Superior temporal gyrus (tissue), 1 donor: ENCODE results near the gene MYH9.

Experiments used
- DNase-seq: peaks from one replicate; pipeline ENCODE4 v3.0.0-alpha.2; 2016; ENCODE audit errors: extremely low spot score

The MYH9 gene

DNA sequence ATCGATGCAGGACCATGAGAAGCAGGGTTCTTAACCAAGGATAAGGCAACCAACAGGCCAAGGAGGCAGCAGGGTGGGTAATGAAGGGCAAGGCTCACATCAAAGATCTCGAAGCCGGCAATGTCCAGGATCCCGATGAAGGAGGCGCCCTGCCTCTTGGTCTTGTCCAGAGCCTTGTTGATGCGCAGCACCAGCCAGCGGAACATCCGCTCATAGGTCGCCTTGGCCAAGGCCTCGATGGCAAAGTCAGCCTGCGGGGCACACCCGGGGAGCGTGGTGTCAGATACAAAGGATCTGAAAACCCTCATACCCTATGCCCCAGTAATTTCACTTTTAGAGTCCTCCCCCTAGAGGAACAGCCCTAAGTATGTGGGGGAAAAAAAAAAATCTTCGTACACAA lies 71.3 kb downstream of the MYH9 start:
- no peak for DNase-seq

DNA sequence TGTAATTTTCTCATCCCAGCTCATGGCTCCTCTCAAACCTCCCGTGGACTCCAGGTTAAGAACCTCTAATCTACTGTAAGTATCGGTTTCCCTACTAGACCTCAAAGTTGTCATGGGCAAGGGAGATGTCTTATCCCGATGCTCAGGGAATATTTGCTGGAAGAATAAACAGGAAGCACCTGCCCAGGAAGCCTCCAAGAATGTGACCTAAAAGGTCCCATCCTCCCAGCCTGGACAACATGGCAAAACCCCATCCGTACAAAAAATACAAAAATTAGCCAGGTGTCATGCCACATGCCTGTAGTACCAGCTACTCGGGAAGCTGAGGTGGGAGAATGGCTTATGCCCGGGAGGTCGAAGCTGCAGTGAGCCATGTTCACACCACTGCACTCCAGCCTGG lies 72.4 kb downstream of the MYH9 start:
- no peak for DNase-seq

DNA sequence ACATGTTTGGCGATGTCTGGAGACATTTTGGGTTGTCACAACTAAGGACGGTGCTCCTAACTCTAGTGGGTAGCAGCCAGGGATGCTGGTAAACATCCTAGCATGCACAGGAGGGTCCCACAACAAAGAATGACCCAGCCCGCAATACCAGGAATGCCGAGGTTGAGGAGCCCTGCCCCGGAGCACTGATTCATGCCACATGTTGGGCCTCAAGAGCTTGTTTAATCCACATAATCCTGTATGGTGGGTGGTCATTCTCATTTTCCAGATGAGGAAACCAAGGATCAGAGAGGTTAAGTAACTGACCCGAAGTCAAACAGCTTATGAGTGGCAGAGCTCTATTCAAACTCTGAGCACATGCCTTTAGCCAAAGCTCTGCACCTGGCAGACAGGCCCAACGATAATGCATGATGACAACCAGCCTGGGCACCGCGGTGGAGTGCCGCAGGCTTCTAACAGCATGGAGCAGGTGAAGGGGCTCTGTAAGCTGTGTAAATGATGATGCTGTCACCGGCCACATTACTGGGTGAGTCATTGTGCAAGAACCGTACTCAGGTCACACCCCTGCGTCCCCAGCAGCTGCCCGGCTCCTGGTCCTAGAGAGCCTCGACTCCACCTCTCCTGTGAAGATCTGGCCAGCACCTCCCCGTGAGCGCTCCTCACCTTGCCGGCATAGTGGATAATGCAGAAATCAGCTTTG lies 76.2 kb downstream of the MYH9 start:
- no peak for DNase-seq

DNA sequence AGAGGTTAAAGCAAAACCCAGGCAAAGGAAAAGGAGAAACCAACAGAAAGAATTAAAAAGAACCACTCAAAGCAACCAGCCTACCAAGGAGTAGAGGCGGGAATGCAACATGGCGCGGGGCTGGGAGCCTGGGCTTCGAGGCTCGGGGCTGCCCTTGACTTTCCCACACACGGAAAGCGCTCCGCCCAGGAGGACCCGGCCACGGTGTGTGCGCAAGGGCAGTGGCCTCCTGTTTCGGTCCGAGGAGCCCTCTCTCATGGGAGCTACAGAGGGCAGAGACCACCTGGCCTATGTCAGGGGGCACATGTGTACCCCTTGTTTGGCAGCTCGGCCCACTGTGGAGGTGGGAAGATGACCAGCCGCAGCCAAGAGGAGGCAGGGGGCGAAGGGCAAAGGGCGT lies 78.9 kb downstream of the MYH9 start:
- no peak for DNase-seq

DNA sequence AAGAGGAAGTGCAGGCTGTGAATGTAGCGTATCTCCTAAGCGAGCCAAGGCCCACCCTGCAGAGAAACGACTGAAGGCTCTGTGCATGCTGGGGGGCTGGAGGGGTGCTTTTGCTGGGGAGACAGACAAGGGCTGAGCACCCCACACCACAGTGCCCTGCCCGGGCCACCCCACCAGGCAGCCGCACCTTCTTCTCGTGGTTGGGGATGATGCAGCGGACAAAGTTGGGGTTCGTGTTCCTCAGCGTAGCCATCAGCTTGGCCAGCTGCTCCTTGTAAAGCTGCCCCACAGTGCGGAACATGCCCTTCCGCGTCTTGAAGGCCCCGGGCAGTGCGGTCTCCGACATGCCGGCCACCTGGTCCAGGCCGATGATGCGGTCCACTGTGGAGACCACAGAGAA lies 81.5 kb downstream of the MYH9 start:
- no peak for DNase-seq

DNA sequence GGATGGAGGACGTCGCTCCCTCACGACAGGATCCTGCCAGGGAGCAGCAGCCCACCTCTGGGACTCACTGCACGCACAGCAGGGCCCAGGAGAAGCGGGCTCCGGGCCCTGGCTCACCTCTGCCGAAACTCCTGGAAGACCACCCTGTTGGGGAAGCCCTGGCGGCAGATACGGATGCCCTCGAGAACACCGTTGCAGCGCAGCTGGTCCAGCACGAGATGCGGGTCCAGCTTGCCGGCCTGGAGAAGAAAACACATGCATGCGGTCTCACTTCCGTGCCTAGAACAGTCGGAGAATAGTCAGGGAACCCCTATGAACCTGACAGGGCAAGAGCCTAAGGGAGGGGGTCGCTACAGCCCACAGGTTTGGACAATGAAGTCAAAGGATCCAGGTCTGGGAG lies 82.0 kb downstream of the MYH9 start:
- DNase-seq, result no peak

DNA sequence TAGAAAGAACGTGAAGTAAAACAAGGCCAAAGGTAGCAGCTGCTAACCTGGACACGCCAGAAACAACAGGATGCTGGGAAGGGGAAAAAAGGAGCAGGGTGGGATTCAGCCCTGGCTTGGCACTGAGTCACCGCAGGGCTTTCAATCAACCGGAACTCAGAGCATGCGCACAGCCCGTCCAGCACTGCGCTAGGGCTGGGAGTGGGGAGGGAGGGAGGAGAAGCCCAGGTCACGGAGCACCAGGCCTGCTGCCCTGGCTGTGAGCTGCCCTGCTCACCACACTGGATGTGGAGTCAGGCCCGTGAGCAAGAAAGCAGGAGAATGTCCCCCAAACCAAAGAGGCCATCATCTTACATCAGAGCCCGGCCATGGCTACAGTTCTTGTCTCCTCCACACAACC lies 83.3 kb downstream of the MYH9 start:
- DNase-seq, result no peak

DNA sequence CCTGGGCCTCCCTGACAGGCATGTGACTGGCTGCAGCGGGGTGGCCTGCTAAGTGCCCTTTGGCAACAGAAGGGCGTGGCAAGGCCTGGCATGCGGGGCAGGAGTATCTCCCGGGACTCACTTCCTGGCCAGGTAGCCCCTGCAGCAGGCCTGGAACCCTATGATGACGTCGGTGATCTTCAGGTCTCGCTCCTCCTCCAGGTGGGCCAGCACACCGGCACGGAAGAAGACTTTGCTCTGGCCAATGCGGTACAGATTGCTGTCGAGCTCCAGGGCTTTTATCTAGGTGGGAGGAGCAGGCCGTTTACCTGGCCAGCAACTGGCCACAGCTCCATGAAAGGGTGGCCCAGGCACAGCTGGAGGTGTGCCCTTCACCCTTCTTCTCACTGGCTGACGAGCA lies 83.9 kb downstream of the MYH9 start:
- no peak for DNase-seq

DNA sequence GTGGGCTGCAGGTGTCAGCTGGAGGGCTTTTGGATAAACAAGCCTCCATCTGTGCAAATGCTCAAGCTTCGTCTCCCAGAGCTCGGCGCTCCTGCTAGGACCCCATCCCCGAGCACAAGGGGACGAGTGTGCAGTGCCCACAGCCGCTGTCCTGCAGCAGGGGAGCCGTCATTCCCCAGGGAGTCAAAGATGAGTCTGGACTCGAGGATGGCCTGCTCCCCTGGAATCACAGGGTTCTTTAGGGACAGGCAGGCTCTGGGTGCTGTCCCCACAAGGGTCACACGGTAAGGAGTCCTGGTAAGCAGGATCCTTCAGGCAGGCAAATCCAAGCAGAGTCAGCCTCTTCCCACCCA lies 84.7 kb downstream of the MYH9 start:
- DNase-seq, result no peak

DNA sequence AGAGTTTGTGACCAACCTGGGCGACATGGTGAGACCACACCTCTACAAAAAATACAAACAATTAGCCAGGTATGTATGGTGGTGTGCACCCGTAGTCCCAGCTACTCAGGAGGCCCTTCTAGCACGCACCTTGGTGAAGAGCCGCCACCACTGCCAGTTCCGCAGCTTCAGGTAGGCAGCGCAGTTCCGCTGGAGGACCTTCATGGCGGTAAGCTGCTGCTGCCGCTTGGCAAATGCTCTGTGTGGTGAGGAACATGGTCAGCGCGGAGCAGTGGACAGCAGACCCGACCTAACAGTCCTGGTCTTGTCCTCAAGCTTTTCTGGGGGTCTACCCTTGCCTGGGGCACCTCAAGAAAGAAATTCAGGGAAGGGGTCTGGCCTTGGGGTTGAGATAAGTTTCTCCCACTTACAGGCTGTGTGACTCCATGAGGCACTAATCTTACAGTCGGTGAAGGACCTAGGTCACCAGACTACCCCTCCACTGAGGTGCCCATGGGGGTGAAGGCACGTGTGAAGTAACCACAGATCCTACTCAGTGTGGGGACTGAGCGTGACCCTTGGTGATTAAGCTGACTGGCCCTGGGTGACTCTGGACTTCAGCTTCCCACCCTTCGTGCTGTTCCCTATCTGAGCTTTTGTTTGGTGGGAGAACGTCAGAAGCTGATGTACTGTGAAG lies 85.2 kb downstream of the MYH9 start:
- no peak for DNase-seq

DNA sequence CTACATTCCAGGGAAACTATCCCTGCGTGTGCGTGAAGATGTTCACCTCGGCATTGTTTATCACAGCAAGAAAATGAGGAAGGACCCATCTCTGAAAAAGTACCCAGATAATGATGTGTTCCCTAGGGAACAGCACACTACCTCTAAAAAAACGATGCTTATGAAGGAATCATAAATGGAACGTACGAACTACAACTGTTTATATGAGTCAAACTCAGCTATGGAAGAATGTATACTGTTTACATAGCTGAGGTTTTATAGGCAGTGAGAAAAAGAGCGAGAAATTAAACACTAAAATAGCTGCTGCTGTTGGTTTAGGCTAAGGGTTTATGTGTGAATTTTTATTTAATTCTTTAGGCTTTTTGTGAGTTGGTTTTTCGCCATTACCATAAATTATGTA lies 85.9 kb downstream of the MYH9 start:
- no peak for DNase-seq

DNA sequence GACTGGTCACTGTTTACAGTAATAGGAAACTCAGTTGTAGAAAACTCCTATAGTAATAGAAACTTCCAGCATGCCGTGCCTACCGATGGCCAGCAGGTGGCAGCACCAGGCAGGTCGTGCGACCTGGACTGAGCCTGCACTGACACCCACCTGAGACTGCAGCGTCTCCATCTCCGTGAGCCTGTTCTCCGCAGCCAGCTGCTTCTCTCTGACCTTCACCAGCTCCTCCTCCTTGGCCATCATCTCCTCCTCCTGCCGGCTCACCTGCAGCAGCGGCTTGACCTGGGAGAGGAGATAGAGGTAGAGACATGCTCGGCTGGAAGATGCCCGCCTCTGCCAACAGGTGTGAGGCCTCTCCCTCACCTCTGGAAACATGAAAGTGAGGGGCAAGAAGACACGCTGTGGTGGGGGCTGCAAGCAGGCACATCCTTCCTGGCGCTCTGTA lies 86.4 kb downstream of the MYH9 start:
- peak; percentile 87 for DNase-seq

DNA sequence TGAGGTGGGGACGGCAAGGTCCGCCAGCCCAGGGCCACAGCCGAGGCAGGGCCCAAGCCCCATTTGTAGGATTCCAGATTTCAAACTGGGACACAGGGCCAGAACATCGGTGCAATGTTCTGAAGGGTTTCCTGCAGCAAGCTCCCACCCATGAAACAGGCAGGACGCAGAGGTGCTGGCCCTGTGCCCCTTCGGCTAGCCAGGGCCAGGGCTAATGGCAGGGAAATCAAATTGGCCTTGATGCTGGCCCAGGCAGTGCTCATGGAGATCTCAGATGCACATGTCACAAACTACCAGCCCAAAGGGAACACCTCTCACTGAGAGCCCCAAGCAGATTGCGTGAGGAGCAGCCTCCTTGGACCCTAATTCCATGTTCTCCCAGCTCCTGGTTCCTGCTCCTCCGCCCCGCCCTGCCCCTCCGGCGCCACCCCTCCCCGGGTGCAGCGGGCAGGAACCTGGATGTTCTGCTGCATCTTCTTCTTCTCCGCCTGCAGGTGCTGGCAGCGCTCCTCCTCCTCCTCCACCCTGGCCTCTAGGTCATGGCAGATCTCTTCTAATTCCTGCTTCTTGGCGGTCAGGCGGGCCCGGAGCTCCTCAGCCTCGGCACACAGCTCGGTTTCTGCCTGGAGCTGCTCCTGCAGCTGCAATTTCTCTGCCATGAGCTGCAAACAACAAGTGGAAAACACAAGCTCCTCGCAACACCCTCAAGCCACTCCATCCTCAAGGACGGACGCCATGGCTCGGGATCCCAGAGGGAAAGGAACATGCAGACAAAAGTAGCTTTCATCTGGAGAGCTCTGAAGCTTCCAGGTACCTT lies 87.2 kb downstream of the MYH9 start:
- no peak for DNase-seq

DNA sequence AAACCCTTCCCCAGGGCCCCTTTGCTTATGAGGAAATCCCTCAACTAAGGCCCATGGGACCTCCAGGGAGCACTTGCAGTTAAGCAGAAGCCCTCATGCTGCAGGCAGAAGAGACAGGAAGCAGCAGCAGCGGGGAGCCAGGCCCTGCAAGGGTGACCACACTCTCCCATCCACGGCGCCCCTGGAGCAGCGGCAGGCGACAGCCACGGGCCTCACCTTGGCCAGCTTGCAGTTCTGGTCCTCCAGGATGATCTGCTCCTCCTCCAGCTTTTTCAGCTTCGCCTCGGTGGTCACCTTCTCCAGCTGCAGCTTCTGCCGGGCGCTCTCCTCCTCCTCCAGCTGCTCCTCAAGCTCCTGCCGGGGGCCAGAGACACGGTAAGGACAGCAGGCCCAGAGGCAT lies 87.9 kb downstream of the MYH9 start:
- DNase-seq, result no peak

DNA sequence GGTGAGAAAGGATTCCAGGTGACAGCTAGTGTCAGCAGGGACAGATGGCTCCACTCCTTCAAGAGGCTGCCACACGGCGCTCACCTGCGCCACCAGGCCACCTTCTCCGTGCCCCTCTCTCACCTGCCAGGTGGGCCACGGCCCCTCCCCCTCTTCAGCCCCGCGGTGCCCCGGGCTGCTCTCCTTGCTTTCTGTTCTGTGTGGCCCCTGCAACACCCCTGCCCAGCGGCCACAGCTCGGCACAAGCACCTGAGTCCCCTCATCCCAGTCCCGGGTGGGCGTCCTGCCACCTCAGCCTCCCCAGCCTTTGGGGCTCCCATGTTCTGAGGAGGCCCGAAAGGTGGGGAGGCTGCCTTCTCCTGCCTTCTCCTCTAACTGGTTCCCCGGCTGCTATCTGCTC lies 88.5 kb downstream of the MYH9 start:
- no peak for DNase-seq

DNA sequence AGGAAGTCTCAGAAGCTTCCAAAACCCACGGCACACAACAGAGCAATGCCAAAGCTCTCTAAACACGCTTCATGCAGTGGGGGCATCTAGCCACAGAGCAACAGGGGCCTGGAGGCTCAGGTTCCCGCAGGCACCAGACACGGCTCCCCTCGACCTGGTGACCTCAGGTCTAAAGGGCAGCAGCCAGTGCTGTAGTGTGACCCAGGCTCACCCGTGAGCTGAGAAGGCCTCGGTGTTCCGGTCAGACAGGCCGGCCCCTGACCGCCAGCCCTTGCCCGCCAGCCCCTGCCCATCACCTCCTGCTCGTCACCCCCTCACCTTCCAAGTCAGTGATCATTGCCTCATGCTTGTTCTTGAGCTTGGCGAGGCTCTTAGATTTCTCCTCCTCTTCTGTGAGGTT lies 89.2 kb downstream of the MYH9 start:
- DNase-seq, result no peak

DNA sequence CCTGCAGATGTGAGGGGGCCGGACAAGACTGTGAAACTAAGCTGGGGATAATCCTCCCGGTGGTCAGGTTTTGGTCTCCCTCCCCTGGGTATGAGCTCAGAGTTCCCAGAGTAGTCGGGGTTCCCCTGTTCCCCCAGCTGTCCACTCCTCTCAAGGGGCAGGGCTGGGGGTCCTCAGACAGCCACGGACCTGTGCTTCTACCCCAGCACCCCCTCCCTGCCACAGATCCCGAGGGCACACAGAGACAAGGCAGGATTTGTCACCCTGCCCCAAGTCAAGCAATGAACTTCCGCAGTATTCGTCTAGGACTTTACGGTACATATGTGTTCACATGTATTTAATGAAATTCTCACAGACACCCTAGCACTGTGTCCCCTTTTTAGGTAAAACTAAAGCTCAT lies 89.6 kb downstream of the MYH9 start:
- DNase-seq, result no peak

DNA sequence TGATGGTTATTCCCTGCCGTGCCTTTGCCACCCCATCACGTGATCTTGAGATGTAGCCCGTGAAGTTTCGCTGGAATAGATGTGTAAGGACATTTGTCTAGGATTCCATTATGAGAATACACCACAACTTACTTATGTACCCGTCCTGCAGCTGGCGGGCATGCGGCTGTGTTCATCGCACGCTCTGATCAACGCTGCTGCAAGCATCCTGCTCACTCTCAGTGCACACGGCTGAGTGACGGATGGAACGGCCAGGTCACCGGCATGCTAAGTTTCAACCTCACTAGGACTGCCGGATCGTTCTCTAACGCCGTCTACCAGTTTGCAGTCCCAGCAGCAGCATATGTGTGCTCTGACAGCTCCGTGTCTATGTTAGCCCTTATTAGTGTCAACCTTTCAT lies 90.2 kb downstream of the MYH9 start:
- DNase-seq, result no peak

DNA sequence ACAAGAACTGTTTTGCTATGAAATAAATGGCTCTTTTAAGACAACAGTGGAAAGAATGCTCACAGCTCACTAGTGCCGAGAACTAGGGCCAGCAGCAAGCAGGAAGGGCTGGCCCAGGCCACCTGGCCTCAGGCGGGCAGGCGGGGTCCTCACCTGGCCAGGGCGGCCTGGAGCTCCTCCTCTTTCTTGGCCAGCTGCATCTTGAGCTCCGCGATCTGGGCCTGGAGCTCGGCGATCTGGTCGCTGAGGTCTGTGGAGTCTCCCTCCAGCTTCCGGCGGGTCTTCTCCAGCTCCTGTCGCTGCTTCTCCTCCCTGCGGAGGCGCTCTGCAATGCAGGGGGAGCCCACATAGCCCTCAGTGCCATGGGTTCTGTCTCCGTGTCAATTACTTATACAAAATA lies 91.1 kb downstream of the MYH9 start:
- no peak for DNase-seq

DNA sequence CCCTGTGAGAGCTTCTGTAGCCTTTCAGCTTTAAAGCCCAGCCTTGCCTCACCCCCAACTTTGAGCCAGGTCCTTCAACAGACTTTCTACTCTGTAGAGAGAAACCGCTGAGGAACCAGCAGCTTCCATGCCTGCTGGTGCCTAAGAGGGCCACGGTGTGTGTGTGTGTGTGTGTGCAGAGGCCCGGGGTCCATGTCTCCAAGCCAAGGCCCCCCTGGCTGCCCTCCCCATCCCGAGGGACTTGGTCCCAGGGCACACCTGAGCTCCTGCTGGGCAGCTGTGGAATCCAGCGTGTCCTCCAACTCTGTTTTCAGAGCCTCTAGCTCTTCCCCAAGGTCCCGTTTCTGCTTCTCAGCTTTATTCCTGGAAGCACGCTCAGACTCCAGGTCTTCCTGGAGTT lies 92.5 kb downstream of the MYH9 start:
- DNase-seq, result no peak

DNA sequence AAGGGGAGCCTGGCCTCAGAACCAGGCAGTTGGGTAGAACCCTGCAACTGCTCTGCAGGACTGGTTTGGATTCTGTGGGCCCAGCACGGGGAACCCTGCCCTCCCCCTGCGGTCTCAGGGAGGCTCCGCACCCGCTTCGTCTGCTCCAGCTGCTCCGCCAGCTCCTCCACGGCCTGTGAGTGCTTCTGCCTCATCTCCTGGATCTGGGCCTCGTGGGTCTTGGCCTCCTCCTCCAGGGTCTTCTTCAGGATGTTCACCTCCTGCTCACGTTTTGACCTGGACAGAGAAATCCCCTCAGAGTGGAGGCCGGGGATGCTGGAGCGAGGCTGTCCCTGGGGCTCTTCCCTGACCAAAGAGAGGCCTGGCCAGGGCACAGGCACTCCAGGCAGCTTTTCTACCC lies 93.0 kb downstream of the MYH9 start:
- no peak for DNase-seq

DNA sequence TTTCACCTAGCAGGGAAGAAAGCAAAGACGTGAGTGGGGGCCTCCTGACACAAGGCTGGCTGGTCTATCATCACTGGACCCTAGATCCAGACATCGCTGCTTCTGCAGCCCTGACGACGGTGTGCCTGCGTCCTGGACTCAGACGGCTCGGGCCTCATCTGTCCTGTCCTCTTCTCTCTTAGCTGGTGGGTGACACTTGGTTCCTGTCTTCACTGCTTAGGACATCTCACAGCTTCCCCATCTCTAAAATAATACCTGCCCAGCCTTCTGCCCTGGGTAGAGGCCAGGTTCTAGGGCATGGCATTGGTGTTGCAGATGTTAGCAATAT lies 93.5 kb downstream of the MYH9 start:
- no peak for DNase-seq

DNA sequence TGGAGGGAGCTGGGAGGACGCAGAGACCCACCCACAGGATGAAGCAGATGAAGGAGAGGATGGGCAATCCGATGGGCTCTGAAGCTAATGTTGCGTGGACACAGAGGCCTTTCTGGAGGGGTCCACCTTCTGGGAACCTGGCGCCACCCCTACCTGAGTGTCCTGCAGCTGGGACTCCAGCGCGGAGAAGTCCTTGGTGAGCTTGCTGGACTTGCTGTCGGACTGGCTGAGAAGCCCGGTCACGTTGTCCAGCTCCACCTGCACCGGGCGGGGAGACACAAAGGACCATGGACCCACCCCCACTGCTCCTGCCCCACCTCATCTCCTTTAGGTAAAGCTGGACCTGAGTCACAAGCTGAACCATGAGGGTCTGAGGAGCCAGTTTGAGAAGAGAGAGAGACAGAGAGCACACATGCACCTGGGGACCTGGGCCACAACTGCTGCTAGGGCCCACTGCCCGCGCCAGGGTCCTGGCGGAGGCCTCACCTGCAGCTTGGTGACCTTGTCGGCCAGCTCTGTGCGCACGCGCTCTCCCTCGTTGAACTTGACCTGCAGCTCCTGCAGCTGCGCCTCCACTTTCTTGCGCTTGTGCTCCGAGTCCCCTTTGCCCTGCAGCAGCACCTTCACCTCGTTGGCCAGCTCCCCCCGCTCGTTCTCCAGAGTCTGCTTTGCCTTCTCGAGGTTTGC lies 94.0 kb downstream of the MYH9 start:
- DNase-seq, result no peak
